Chondrocyte (in vitro differentiated cells): Measurements from ENCODE around the gene ART1. TPM values are rescaled to one million over a fixed set of nuclear protein-coding genes. Genes with fewer than 3 reads are reported as not detected.
A peak's percentile ranks its signal among the peaks of the same experiment; 100 is the strongest.

Experiments
- DNase-seq: peaks from one replicate; pipeline ENCODE4 v3.0.0; 2021; ENCODE audit warnings: mixed read lengths, low spot score
- H3K27ac Mint-ChIP-seq: one replicate; pipeline ENCODE4 v1.8.0; 2021; ENCODE audit warnings: mild to moderate bottlenecking, moderate library complexity, mixed read lengths; ENCODE audit not compliant: unreplicated experiment
- H3K27me3 Mint-ChIP-seq: 2 replicates; pipeline ENCODE4 v1.8.0; 2021; ENCODE audit warnings: low read depth, mixed read lengths
- H3K36me3 Mint-ChIP-seq: 2 replicates; pipeline ENCODE4 v1.8.0; 2021; ENCODE audit warnings: low read depth, mixed read lengths
- H3K4me1 Mint-ChIP-seq: 2 replicates; pipeline ENCODE4 v1.8.0; 2021; ENCODE audit warnings: low read depth, mild to moderate bottlenecking, mixed read lengths
- H3K4me3 Mint-ChIP-seq: one replicate; pipeline ENCODE4 v1.8.0; 2021; ENCODE audit warnings: mild to moderate bottlenecking, moderate library complexity, mixed read lengths; ENCODE audit not compliant: unreplicated experiment
- H3K9me3 Mint-ChIP-seq: 2 replicates; pipeline ENCODE4 v1.8.0; 2021; ENCODE audit warnings: low read depth, mixed read lengths
- total RNA-seq: library from RNA; stranded (reverse); gene quantifications from 3 replicates; pipeline ENCODE4 v1.2.1, GENCODE V29; 2021
- TF ChIP-seq, protein P1 (sequence below): fragments of 200-600 bp; sonication (generic); IDR thresholded peaks from 2 replicates; pipeline ENCODE4 v1.5.0; 2021; ENCODE audit warnings: antibody characterized with exemption, mild to moderate bottlenecking, moderate library complexity

ART1 gene
- total RNA-seq, 1 donor from 2014 or later = not detected

DNA sequence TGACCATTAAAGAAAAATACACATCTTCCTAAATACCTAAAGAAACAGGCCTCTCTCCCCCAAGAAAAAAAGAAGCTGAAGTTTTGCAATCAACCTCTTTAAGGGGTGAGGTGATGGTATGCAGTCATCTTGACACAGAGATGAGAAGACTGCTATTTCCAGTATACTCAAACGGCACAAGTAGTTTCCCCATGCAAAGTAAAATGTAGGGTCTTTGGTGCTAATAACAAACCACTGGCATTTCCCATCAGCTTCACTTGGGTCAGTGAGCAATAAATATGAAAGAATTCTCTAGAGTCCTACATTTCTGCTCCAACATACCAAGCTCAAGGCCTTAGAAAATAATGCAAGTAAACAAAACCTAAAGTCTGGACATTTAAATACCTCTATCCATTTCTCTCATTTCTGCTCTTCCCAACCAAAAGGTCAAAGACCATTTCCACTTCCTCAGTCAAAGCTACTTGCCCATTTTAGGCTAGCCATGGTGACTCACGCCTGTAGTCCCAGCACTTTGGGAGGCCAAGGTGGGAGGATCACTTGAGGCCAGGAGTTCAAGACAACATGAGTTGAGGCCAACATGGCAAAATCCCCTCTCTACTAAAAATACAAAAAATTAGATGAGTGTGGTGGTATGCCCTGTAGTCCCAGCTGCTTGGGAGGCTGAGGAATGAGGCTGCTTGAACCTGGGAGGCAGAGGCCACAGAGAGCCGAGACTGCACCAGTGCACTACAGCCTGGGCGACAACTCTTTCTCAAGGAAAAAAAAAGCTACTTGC is 65.7 kb downstream of the ART1 start:
- no peaks in the 10 kb centered on the region for H3K27me3 Mint-ChIP-seq
- peak overlapping the region; percentile 12 for H3K27ac Mint-ChIP-seq
- no peak for DNase-seq
- H3K36me3 Mint-ChIP-seq = peaks cover 30% of the 10 kb centered on the region
- TF ChIP-seq, protein P1, sequence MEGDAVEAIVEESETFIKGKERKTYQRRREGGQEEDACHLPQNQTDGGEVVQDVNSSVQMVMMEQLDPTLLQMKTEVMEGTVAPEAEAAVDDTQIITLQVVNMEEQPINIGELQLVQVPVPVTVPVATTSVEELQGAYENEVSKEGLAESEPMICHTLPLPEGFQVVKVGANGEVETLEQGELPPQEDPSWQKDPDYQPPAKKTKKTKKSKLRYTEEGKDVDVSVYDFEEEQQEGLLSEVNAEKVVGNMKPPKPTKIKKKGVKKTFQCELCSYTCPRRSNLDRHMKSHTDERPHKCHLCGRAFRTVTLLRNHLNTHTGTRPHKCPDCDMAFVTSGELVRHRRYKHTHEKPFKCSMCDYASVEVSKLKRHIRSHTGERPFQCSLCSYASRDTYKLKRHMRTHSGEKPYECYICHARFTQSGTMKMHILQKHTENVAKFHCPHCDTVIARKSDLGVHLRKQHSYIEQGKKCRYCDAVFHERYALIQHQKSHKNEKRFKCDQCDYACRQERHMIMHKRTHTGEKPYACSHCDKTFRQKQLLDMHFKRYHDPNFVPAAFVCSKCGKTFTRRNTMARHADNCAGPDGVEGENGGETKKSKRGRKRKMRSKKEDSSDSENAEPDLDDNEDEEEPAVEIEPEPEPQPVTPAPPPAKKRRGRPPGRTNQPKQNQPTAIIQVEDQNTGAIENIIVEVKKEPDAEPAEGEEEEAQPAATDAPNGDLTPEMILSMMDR = no peak
- no peak overlapping the region for H3K4me3 Mint-ChIP-seq
- H3K4me1 Mint-ChIP-seq = peaks cover 8% of the 10 kb centered on the region
- no peaks in the 10 kb centered on the region for H3K9me3 Mint-ChIP-seq

DNA sequence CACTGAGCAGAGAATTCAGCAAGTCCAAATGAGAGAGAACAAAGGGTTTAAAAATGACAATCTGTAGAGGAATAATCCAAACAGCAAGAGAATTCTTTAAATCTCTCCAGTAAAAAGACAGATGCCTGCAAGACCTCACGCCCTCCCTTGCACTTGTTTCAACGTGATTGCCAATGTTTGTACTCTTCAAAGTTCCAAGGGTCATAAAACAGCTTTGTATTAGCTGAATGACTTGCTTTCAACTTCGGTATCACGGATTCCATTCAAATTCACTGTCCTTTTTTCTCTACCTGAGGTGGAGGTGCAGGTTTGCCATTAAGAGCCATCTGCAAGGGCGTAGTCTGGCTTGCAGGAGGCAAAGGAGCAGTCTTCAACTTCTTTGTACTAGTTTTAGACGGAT is 67.3 kb downstream of the ART1 start:
- H3K9me3 Mint-ChIP-seq = no peaks in the 10 kb centered on the region
- H3K27me3 Mint-ChIP-seq = no peaks in the 10 kb centered on the region
- DNase-seq = no peak
- TF ChIP-seq, protein P1 = no peak
- H3K27ac Mint-ChIP-seq = no peak overlapping the region
- H3K36me3 Mint-ChIP-seq = peaks cover 28% of the 10 kb centered on the region
- peaks cover 8% of the 10 kb centered on the region for H3K4me1 Mint-ChIP-seq
- H3K4me3 Mint-ChIP-seq = no peak overlapping the region

Other genes starting within 250 kb of the ART1 start
- gene ART5, start 3.1 kb upstream of the ART1 start, total RNA-seq = 0.44 to 0.72 TPM (median 0.67 TPM) in 3 replicates
- 0.75 to 1.2 TPM (median 0.79 TPM) in 3 replicates for gene CHRNA10, start 26.3 kb downstream of the ART1 start, total RNA-seq
- gene NUP98, start 152.4 kb downstream of the ART1 start, total RNA-seq = 47.8 to 61.6 TPM (median 52.7 TPM) in 3 replicates
- 12.7 to 15.8 TPM (median 14.4 TPM) in 3 replicates for gene PGAP2, start 163.4 kb downstream of the ART1 start, total RNA-seq
- 36.8 to 44.8 TPM (median 38.9 TPM) in 3 replicates for gene RHOG, start 195.8 kb downstream of the ART1 start, total RNA-seq
- 38.5 to 50.7 TPM (median 46.7 TPM) in 3 replicates for gene STIM1, start 210.5 kb downstream of the ART1 start, total RNA-seq